HEK293T (cell line): Measurements from ENCODE around the gene NRG2.

ENCODE experiments used
- CTCF ChIA-PET: fragments of 350-600 bp; formaldehyde crosslinking; extraction: SDS; loops from one replicate; lab custom pipeline; 2021; ENCODE audit warnings: antibody characterized with exemption, inconsistent platforms; lab: Yijun Ruan, JAX
- POLR2A ChIA-PET: fragments of 350-600 bp; formaldehyde crosslinking; extraction: SDS; loops from one replicate; lab custom pipeline; 2020; ENCODE audit warnings: antibody characterized with exemption, inconsistent platforms; lab: Yijun Ruan, JAX
- DNase-seq: peaks from one replicate; pipeline ENCODE4 v3.0.0; 2012; ENCODE audit warnings: mixed read lengths; ENCODE audit errors: extremely low spot score
- ARNT ChIP-seq: fragments of 450-650 bp; IDR thresholded peaks from 2 replicates; pipeline ENCODE4 v1.6.1; 2017; ENCODE audit warnings: mild to moderate bottlenecking
- BHLHE40 ChIP-seq: fragments of 450-650 bp; IDR thresholded peaks from 2 replicates; pipeline ENCODE4 v1.6.1; 2016; ENCODE audit warnings: mild to moderate bottlenecking, moderate library complexity, borderline replicate concordance
- CTBP1 ChIP-seq: fragments of 450-650 bp; IDR thresholded peaks from 2 replicates; pipeline ENCODE4 v1.6.1; 2016; ENCODE audit warnings: borderline replicate concordance
- ELF4 ChIP-seq: fragments of 450-650 bp; IDR thresholded peaks from 2 replicates; pipeline ENCODE4 v1.6.1; 2017; ENCODE audit warnings: antibody characterized with exemption
- FOXA1 ChIP-seq: fragments of 450-650 bp; IDR thresholded peaks from 2 replicates; pipeline ENCODE4 v1.6.1; 2016; ENCODE audit warnings: mild to moderate bottlenecking
- FOXK2 ChIP-seq: fragments of 450-650 bp; IDR thresholded peaks from 2 replicates; pipeline ENCODE4 v1.6.1; 2016; ENCODE audit warnings: mild to moderate bottlenecking
- FOXM1 ChIP-seq: fragments of 450-650 bp; IDR thresholded peaks from 2 replicates; pipeline ENCODE4 v1.6.1; 2017; ENCODE audit warnings: mild to moderate bottlenecking, borderline replicate concordance
- HDGF ChIP-seq: fragments of 450-650 bp; IDR thresholded peaks from 2 replicates; pipeline ENCODE4 v1.6.1; 2017; ENCODE audit warnings: antibody characterized with exemption, borderline replicate concordance
- L3MBTL2 ChIP-seq: fragments of 450-650 bp; conservative IDR thresholded peaks from 2 replicates; pipeline ENCODE4 v1.6.1; 2016; ENCODE audit warnings: mild to moderate bottlenecking
- LEF1 ChIP-seq: fragments of 450-650 bp; IDR thresholded peaks from 2 replicates; pipeline ENCODE4 v1.6.1; 2017; ENCODE audit warnings: mild to moderate bottlenecking, borderline replicate concordance
- NFRKB ChIP-seq: fragments of 450-650 bp; IDR thresholded peaks from 2 replicates; pipeline ENCODE4 v1.6.1; 2016; ENCODE audit warnings: mild to moderate bottlenecking, moderate library complexity
- PKNOX1 ChIP-seq: fragments of 450-650 bp; IDR thresholded peaks from 2 replicates; pipeline ENCODE4 v1.6.1; 2016
- SP1 ChIP-seq: fragments of 450-650 bp; IDR thresholded peaks from 2 replicates; pipeline ENCODE4 v1.6.1; 2017
- SUZ12 ChIP-seq: fragments of 450-650 bp; IDR thresholded peaks from 2 replicates; pipeline ENCODE4 v1.6.1; 2016; ENCODE audit warnings: mild to moderate bottlenecking
- TARDBP ChIP-seq: fragments of 450-650 bp; IDR thresholded peaks from 2 replicates; pipeline ENCODE4 v1.6.1; 2016
- ZNF384 ChIP-seq: fragments of 450-650 bp; IDR thresholded peaks from 2 replicates; pipeline ENCODE4 v1.6.1; 2016

The NRG2 gene

GRCh38 chr5:139867581-139867980 lies 175.5 kb downstream of the NRG2 start:
- CTCF ChIA-PET: interaction anchor here (0.6 kb wide), 1 partner anchor 17 kb away, joined by 3 read pairs; no protein-coding TSS in a partner anchor
- POLR2A ChIA-PET: no interaction called here
- no peak for DNase-seq
- no peak for TF ChIP-seq NFRKB
- no peak for TF ChIP-seq ARNT
- no peak for TF ChIP-seq SP1
- no peak for TF ChIP-seq HDGF
- TF ChIP-seq LEF1: no peak
- TF ChIP-seq TARDBP: no peak
- no peak for TF ChIP-seq BHLHE40
- no peak for TF ChIP-seq FOXM1
- TF ChIP-seq FOXK2: no peak
- no peak for TF ChIP-seq ZNF384
- no peak for TF ChIP-seq L3MBTL2
- TF ChIP-seq FOXA1: no peak
- no peak for TF ChIP-seq PKNOX1
- no peak for TF ChIP-seq CTBP1
- no peak for TF ChIP-seq ELF4
- TF ChIP-seq SUZ12: no peak

DNA sequence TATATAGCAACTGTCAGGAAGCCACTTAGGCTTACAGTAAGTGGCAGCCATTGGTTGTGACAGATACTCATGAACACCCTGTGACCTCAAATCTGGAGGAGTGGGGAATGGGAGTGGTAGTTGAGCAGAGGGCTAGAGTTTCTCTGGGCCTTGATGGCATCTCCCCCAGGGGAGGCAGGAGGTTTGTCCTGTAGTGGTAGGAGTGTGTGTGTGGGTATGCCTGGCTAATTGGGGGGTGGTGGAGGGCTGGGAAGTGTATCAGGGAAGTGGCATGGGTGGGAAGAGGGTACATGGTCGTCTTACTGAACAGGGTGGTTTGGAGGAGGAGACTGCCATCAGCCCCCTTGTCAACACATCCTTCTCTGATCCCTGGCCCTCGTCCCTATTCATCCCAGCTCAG lies 176.0 kb downstream of the NRG2 start:
- ChIA-PET CTCF (interaction anchor here (0.6 kb wide), 1 partner anchor 18 kb away, joined by 3 read pairs; no protein-coding TSS in a partner anchor), POLR2A (no interaction called here)
- no peak for TF ChIP-seq ZNF384
- TF ChIP-seq LEF1: no peak
- no peak for TF ChIP-seq FOXA1
- TF ChIP-seq ARNT: no peak
- TF ChIP-seq CTBP1: no peak
- no peak for TF ChIP-seq TARDBP
- no peak for TF ChIP-seq HDGF
- no peak for TF ChIP-seq BHLHE40
- no peak for TF ChIP-seq FOXM1
- TF ChIP-seq FOXK2: no peak
- no peak for TF ChIP-seq L3MBTL2
- TF ChIP-seq SP1: no peak
- no peak for TF ChIP-seq ELF4
- no peak for TF ChIP-seq NFRKB
- TF ChIP-seq PKNOX1: no peak
- no peak for TF ChIP-seq SUZ12
- DNase-seq: no peak

GRCh38 chr5:139864716-139865483 lies 178.2 kb downstream of the NRG2 start:
- CTCF ChIA-PET: interaction anchor here (0.6 to 4.7 kb wide), 4 partner anchors 7 to 77 kb away, joined by 3 to 16 read pairs (median 7); no protein-coding TSS in a partner anchor
- POLR2A ChIA-PET: no interaction called here
- TF ChIP-seq PKNOX1 (no peak), ARNT (no peak), L3MBTL2 (no peak), SUZ12 (no peak), BHLHE40 (no peak), FOXK2 (no peak), ELF4 (no peak), FOXA1 (no peak), CTBP1 (no peak), LEF1 (no peak), SP1 (no peak), ZNF384 (no peak), HDGF (no peak), TARDBP (no peak), NFRKB (no peak), FOXM1 (no peak)
- no peak for DNase-seq

- TF ChIP-seq SUZ12 (no peak), BHLHE40 (no peak), TARDBP (no peak), L3MBTL2 (no peak), NFRKB (no peak), CTBP1 (no peak)
- ChIA-PET CTCF (interaction anchor here (0.5 to 4.7 kb wide), 10 partner anchors 8 to 418 kb away, joined by 3 to 16 read pairs (median 4); no protein-coding TSS in a partner anchor), POLR2A (no interaction called here)
- DNase-seq: peak; percentile 82
Measured at GRCh38 chr5:139863855-139864558, 179.1 kb downstream of the NRG2 start.

DNA sequence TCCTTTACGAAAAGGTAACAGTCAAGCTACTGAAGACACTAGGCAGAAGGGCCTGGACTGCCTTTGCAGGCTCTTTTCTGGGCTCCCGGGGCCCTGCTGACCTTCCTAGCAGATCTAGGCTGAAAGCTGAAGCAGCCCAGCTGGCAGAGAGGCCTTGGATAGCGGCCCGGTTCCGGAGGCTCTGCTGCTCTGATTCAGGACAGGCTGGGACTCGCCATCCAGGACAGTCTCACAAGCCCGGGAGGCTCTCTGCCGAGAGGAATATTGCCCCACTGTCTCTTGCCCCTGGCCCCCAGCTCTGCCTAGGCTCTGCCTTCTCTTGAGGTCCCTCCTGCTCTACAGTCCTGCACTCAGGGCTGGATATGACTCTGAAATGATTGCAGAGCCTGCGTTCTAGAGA lies 179.7 kb downstream of the NRG2 start:
- POLR2A ChIA-PET: no interaction called here
- no peak for TF ChIP-seq HDGF
- TF ChIP-seq LEF1: no peak
- no peak for TF ChIP-seq SUZ12
- no peak for TF ChIP-seq ARNT
- no peak for TF ChIP-seq TARDBP
- CTCF ChIA-PET: interaction anchor here (0.5 to 4.7 kb wide), 10 partner anchors 9 to 417 kb away, joined by 3 to 16 read pairs (median 4); no protein-coding TSS in a partner anchor
- no peak for DNase-seq
